Amygdala (tissue), 56 donors: ENCODE measurements around the gene PRKCE.
A peak's percentile ranks its signal among the peaks of the same experiment; 100 is the strongest.

ENCODE experiments used
- DNase-seq, 56 donors: peaks; one replicate each; lab custom pipeline; 2025; lab: John Stamatoyannopoulos, UW

The PRKCE gene

DNA sequence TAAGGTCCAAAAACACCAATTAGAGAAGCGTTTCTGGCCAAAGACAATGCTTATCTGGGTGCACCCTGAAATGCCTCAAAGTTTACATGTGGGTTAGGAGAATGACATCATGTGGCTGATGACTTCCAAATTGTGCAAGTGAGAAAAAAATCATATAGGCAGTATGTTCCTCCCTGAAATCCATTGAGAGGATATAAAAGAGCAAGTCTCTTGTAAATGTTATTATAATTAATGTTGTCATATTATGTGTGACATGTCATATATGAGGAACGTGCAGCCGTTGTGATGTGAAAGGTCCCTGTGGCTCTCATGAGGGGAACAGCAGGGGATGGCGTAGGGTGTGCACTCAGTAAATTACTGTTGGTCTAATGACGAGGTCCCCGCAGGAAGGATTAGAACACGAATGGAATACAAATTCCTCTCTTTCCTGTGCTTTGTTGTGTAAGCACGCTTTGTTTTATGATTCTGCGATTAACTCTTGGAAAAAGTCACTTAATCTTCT lies 290.8 kb downstream of the PRKCE start:
- no peak for DNase-seq

DNA sequence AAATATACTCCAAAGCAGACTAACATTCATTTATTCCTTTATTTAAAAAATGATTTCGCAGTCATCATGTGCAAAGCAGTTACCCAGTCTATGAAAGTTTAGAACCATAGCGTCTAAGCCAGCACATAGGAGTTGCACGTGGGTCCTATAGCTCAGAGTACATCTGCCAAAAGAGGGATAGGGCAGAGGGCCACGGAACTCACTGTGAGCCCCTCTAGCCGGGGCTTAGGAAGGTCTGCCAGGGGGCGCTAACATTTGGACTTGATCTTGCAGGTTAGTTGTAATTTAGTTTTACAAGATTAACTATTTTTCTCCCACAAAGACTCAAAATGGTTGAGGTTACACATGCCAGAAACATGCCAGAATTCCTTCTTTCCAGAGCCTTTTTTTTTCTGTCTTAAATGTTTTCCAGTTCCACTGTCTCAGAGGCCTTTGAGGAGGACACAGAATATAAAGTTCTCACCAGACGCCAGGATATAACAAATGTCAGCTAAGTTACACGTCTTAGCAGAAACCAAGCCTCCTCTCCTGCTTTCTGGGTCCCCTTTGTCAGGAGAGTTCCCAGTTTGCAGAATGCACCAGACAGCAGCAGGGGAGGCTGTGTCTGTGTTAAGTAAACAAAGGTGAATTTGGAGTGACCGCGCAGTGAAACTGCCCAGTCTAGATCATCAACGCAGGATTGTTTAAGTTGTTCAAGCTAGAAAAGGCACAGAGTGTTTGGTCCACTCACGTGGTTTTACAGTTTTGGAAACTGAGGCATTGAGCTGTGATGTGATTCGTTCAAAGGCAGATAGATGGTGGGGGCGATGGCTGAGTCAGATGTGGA lies 292.0 kb downstream of the PRKCE start:
- no peak for DNase-seq

DNA sequence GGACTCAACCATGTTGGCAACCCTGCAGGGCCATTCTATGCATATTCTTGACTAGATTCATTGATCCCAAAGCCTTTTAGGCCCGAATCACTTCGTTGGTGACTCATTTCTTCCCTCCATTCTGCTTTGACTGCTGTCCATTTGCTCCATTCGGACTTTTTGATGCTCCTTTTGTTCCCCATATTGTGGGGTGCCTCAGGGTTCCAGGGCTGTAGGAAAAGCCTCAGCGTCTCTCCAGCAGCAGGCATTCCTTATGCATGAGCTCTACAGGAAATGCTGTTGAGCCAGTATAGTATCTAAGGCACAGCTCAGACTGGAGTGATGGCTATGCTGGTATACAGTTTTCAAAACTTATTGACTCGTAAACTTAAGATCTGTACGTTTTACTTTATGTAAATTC lies 292.6 kb downstream of the PRKCE start:
- DNase-seq = no peak

DNA sequence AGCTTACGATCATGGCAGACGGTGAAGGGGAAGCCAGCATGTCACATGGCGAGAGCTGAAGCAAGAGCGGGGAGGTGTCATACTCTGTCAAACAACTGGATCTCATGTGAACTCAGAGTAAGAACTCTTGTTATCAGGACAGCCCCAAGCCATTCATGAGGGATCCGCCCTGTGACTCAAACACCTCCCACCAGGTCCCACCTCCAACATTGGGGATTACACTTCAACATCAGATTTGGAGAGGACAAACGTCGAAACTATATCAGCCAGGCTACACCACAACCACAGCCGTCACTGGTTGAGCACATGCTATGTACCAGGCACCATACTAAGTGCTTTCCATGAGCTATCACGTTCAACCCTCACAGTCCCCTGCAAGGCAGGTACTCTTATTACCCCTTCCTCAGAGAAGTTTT lies 293.8 kb downstream of the PRKCE start:
- DNase-seq = no peak

DNA sequence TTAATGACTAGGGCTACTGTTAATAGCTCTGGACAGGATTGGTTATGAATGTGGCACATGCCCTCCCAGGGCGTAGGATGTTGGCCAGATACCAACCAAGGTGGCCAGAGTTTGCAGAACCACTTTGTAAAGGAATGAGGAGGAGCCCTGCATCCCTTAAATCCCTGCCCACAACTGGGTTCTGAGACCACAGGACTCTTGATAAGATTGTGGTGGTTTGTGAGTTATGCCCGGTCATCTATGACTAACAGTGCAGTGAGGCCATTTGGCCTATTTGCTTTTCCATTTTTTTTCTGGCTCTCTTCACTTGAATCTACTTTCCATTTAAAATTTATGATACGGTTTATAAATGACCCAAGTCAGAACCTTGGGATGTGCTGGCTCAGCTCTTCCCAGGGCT lies 294.5 kb downstream of the PRKCE start:
- no peak for DNase-seq

DNA sequence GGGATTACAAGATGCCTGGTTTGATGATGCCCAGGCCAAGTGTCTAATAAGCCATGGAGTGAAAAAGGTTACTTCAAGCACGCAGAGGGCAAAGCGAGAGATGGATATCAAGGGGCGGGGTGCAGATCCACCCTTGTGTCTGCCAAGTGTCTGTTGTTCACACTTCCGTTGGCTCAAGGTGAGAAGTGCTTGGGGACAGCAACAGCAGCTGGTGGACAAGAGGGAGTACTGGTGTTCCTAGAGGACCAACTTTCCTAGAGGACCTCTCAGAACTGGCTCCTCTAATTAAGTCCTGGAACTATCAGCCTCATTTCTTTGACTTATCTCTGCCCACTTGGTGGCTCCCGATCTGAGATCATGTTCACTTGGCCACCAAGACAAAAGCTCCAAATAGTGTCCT lies 299.1 kb downstream of the PRKCE start:
- no peak for DNase-seq

DNA sequence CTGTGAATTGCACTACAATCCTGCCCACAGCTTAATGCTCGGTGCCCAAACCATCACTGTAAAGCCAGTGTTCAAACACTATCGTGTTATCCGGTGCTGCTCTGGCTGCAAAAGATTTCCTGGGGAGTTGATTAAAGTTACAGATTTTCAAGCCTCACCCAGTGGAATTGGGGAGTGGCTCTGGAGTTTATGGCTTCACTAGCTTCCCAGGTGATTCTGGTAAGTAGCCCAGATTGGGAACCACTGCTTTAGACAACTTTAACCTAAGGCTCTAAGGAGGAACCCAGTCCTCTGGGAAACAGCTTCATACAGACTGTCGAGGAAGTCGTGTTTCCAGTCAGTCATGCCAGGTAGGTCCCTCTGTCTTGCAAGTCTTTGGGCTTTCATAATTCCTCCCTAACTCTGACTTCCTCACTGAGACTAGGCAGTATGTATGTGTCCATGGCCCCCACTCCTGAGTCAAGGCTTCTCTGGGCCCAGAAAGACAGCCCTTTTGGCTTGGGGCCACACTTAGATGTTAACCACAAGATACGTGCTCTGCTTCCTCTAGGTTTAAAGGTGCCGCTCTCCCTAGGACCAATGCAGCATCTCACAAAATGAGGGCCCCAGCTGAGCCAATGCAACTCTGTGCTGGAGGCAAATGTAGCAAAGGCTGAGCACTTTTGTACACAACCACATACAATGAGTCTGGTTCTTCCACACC lies 299.7 kb downstream of the PRKCE start:
- no peak for DNase-seq

DNA sequence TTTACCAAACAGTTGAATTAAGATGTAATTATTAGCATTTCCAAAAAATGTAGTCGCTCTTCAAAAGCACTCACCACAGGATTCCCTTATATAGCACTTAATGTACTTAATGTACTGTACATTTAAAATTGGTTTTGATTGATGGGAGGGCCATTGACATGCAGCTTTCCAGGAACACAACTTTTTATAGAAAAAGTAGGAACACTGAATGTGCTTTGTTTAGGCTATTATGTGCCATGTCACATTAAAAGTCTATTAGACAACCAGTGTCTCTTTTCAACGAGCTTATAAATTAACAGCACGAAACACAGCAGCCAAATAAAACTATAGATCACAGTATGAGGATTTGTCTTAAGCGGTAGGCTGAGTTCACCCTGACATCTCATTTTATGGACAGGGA lies 301.1 kb downstream of the PRKCE start:
- DNase-seq = no peak

DNA sequence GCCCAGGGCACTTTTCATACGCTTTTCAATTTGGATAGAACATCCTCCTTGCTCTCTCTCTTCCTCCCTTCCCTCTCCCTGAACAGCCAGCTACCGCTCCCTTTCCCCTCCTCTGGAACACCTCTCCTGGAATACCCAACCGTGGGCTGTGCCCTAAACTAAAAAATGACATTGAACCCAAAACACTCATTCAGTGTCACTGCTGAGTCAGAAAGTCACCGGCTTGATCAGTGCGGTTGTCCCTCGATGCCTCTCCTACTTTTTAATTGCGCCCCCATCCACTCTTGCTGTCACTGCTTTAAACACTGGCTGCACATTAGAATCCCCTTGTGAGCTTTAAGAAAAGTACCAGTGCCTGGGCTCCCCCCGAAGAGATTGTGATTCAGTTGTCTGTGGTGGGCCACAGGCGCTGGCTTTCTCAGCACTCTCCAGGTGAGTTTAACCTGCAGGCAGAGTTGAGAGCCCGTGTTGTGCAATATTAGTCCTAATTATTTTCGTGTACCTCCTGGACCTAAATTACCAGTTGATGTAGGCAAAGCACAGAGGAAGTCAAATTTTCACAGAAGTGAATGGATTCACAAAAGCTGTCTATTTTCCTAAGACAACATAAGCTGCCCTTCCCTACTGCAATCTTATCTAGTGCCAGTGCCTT lies 302.0 kb downstream of the PRKCE start:
- DNase-seq = no peak

DNA sequence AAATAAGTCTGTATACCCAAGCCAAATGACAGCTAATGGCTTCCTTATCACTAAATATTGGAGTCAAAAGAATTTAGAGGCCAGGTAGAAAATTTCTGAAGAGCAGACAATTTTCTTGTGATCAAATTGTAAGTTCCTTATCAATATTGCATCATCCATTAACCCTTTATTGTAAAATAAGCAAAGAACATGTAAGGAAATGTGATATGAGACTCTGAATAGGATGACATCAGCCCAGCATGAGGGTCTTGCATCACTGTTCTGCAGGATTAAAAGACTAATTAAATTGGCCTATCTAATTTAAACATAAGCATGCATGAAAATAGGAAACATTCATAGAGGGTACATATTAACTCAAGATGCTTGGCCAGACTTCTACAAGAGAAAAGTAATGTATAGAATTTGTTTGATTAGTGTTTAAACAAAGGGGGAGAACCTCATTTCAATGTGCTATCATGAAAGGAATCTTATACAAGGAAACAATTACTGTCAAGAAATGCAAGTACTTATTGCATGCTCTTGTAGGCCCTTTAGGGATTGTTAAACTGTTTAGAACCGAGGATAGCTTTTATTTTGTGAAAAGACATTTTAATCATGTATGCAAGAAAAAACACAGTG lies 302.9 kb downstream of the PRKCE start:
- DNase-seq = no peak

DNA sequence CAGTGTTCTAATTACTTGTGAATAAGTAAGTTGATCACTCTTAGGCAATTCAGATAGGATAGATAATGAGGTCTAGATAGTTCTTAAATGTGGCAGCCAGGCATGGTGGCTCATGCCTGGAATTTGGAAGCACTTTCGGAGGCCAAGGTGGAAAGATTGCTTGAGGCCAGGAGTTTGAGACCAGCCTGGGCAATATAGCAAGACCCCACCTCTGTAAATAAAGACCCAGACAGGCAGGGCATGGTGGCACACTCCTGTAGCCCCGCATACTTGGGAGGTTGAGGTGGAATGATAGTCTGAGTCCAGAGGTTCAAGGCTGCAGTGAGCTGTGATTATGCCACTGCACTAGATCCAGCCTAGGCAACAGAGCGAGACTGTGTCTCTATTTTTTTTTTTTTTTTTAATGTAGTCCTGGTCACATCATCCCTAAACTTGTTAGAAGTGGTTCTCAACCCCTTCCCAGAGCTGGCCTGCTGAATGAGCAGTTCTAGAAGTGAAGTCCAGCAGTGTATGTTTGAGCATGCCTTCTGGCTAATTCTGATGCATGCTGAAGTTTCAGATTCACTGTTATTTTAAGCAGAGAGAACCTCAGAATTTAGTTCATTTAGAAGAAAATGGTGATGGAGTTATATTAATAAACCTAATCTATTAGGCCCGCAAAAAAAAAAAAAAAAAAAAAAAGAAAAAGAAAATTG lies 306.2 kb downstream of the PRKCE start:
- DNase-seq = no peak

DNA sequence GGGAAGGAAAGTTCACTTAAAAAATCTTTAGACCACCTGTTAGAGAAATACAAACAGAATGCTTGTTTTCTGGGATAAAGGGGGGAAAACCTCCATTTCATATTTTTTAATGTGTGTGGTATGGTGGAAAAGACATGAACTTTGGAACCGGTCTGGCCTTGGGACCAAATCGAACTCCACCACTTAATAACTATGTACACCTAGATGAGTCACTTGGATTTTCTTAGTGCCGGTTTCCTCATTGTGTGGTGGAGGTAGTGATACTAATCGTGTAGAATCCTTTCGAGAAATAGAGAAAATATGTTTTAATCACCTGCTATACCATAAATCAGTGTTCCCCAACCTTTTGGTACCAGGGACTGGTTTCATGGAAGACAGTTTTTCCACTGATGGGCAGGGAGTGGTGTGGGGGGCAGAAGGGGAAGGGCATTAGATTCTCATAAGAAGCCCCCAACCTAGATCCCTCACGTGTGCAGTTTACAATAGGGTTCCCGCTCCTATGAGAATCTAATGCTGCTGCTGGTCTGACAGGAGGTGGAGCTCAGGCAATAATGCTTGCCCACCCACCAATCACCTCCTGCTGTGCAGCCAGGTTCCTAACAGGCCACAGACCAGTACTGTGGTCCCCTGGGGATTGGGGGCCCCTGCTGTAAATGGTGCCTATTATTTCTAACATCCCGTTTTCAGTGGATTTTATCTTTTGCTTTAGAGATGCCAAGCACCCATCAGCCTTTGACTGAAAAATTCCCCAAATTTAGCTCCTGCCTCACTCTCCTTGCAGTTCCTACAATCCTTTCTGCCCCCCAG lies 308.8 kb downstream of the PRKCE start:
- DNase-seq = no peak

DNA sequence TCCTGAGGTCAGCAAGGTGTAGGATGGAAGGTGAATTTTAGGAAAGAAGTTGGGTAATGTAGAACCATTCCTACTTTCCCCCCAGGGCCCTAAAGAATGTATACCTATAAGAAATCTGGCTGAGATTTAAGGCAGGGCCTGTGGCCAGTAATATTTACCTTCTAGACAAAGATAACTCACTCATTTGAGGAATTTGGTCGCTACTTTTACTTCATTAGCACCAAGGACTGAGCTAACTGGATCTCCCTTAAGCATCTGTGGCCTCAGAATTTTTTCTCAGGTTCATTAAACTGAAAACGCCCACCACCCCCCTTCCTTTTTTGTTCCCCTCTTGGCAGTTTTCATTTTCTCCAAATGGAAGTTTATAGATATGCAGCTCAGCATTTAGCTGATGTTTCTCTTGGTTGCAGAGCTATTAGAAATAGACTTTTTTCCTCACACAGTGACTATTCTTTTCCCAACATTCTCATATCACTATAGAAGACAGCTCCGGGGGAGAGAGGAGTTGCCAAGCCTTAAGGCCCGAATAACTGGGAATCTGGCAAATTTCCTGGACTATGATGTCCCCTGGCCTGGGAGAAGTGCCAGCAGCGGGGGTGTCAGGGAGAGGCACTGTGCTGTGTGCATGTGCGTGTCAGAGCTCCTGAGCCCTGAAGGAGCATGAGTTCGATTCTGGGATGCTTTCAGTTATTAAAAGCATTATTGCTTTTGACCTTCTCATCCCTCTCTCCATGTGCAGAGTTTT lies 310.9 kb downstream of the PRKCE start:
- peak in 47 of 56 donors; percentile 3 to 73 (median 34) for DNase-seq

DNA sequence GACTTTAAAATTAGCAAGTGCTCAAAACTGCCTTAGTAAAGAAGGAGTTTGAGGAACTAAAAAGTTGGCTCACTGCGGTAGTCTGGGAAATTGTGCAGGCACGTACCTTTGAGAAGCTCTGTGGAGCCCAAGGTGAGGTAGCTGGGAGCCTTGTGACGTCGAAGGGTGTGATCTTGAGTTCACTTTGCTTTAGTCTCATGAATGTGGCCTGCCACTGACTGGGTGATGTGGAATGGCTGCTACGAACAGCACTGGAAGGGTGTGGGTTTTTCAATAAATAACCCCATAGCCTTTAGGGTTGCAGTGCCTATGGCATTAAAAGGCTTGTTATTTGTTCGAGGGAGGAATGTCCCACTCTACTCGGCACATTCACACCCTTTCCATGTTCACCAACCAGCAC lies 312.3 kb downstream of the PRKCE start:
- DNase-seq = no peak

DNA sequence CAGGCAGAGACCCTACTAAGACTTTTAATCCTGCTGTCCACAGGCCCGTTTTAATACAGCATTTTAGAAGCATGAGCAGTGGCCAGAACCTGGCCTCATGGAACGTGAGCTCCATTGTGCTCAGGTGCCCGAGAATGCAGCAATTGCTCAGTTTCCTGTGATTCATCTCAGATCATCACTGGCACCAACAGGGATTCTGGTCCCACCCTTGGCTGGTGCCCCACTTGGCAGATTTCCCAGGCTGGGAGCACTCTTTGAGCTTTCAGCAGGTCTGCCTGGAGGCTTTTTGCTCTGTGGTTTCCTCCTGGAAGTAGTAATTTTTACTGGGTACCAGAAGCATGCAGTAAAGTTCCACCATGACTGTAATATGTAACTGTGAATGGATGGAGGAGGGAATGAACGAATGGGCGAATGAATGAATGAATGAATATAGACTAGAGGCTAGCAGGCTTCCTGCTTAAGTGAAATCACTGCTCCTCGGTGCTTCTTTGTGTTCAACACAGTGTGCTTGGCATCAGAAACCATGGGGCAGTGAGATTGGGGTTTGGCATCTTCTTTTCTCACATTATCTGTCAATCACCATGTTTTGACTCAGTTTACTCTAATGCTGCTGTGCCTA lies 312.9 kb downstream of the PRKCE start:
- DNase-seq = peak in 29 of 56 donors; percentile 2 to 56 (median 27)

DNA sequence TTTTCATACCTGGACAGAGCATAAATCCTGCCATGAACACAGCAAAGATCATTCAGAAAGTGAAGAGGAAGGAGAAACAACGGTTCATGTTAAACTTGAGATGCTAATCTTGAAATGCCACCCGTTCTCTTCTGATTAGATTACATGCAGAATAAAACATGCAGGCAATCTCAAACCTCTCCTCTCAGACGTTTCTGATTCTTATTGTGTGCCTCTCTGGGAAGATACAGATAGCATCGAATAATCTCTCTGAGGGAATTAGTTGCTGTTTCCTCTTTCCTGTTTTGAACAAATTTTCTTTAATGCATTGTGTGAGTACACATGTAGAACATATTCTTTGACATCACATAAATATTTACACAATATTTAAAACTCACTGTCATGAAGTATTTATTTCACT lies 313.4 kb downstream of the PRKCE start:
- no peak for DNase-seq

DNA sequence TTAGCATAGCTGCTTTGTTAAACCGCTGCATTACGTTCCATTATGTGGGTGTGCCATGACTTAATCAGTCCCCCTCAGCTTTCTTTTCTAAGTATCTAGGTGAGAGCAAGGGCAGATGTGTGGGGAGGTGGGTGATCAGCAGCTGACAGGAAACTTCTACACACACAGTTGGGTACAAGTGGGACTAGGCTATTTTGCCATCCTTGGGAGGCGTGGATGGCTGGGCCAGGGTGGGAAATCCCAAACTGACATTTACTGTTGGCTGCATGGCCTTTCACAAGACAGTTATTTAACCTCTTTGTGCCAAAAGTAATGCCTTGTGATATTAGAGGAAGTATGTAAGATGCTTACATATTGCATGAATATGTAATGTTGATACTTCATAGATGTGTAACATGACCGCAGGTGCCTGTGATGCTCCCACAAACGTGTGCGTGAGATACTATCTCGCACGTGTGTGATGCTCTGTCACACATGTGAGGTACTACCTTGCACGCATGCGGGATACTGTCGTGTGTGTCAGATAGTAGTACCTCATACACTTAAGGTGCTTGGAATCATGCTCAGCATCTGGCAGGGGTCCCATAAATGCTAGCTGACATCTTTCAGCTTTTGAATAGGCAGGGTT lies 314.5 kb downstream of the PRKCE start:
- no peak for DNase-seq
